ENCODE measurements around the gene SOS2.
"Not testable (repeated sequence)": the region's sequence is repeated elsewhere in the genome, so short reads cannot be mapped to it uniquely, and the experiment has no call there.

The SOS2 gene

GRCh38 chr14:50225974-50226297 is 5.4 kb downstream of the SOS2 start:
- no peak for DNase-seq (ENCODE audit: low spot score)

- no peak for DNase-seq (ENCODE audit: low spot score)
Observed at GRCh38 chr14:50225067-50225973, 6.1 kb downstream of the SOS2 start.

GRCh38 chr14:50222055-50222613 is 9.2 kb downstream of the SOS2 start:
- DNase-seq (ENCODE audit: low spot score) = no peak

- DNase-seq (ENCODE audit: low spot score) = no peak
Observed at GRCh38 chr14:50218501-50218900, 12.9 kb downstream of the SOS2 start.

- DNase-seq (ENCODE audit: low spot score) = no peak
Observed at GRCh38 chr14:50215416-50215815, 16.0 kb downstream of the SOS2 start.

GRCh38 chr14:50213795-50214194 is 17.6 kb downstream of the SOS2 start:
- no peak for DNase-seq (ENCODE audit: low spot score)

- DNase-seq (ENCODE audit: low spot score) = no peak
Observed at GRCh38 chr14:50212726-50213125, 18.7 kb downstream of the SOS2 start.

GRCh38 chr14:50210074-50210473 is 21.3 kb downstream of the SOS2 start:
- DNase-seq (ENCODE audit: low spot score) = no peak

GRCh38 chr14:50198499-50198898 is 32.9 kb downstream of the SOS2 start:
- no peak for DNase-seq (ENCODE audit: low spot score)

- DNase-seq (ENCODE audit: low spot score) = no peak
Observed at GRCh38 chr14:50191499-50191898, 39.9 kb downstream of the SOS2 start.

- DNase-seq (ENCODE audit: low spot score) = no peak
Observed at GRCh38 chr14:50186107-50186506, 45.3 kb downstream of the SOS2 start.

GRCh38 chr14:50173891-50174290 is 57.5 kb downstream of the SOS2 start:
- DNase-seq (ENCODE audit: low spot score) = no peak

- no peak for DNase-seq (ENCODE audit: low spot score)
Observed at GRCh38 chr14:50171895-50172294, 59.5 kb downstream of the SOS2 start.

GRCh38 chr14:50167381-50167780 is 64.0 kb downstream of the SOS2 start:
- not testable (repeated sequence) for DNase-seq (ENCODE audit: low spot score)

- no peak for DNase-seq (ENCODE audit: low spot score)
Observed at GRCh38 chr14:50156111-50156510, 75.3 kb downstream of the SOS2 start.

GRCh38 chr14:50148799-50149198 is 82.6 kb downstream of the SOS2 start:
- no peak for DNase-seq (ENCODE audit: low spot score)

- no peak for DNase-seq (ENCODE audit: low spot score)
Observed at GRCh38 chr14:50139192-50139591, 92.2 kb downstream of the SOS2 start.

GRCh38 chr14:50127802-50128201 is 103.6 kb downstream of the SOS2 start:
- no peak for DNase-seq (ENCODE audit: low spot score)

- no peak for DNase-seq (ENCODE audit: low spot score)
Observed at GRCh38 chr14:50123062-50123461, 108.3 kb downstream of the SOS2 start.

GRCh38 chr14:50122291-50122690 is 109.1 kb downstream of the SOS2 start:
- DNase-seq (ENCODE audit: low spot score) = no peak

GRCh38 chr14:50121486-50121885 is 109.9 kb downstream of the SOS2 start:
- no peak for DNase-seq (ENCODE audit: low spot score)

- DNase-seq (ENCODE audit: low spot score) = no peak
Observed at GRCh38 chr14:50117456-50117855, 113.9 kb downstream of the SOS2 start.

- no peak for DNase-seq (ENCODE audit: low spot score)
Observed at GRCh38 chr14:50116966-50117365, 114.4 kb downstream of the SOS2 start.
